Stimulated activated naive CD8-positive, alpha-beta T cell treated with anti-CD3 and anti-CD28 coated beads, Interleukin-15, amount 100 ng/mL, for 72 hours (primary cell): Measurements from ENCODE around the gene CENPU.

Source experiments
- ATAC-seq: fragments of 150-1000 bp; cut with Tn5 transposase; 2 replicates; pipeline ENCODE4 v1.10.0; 2021; ENCODE audit warnings: mild to moderate bottlenecking, moderate library complexity
- DNase-seq, 2 donors: peaks; one replicate each; pipeline ENCODE4 v3.0.0; 2021 to 2022
- H3K27ac Mint-ChIP-seq, 2 donors: one replicate each; pipeline ENCODE4 v1.8.0; 2022; ENCODE audit warnings: mild to moderate bottlenecking in 2 of 2, mixed read lengths in 2 of 2, moderate library complexity in 2 of 2
- H3K27me3 Mint-ChIP-seq: one replicate; pipeline ENCODE4 v1.8.0; 2022; ENCODE audit warnings: mixed read lengths
- H3K4me1 Mint-ChIP-seq: one replicate; pipeline ENCODE4 v1.8.0; 2022; ENCODE audit warnings: mild to moderate bottlenecking, mixed read lengths
- H3K4me3 Mint-ChIP-seq, 2 donors: one replicate each; pipeline ENCODE4 v1.8.0; 2022; ENCODE audit warnings: mild to moderate bottlenecking in 2 of 2, mixed read lengths in 2 of 2, moderate library complexity in 1 of 2
- H3K9me3 Mint-ChIP-seq, 2 donors: one replicate each; pipeline ENCODE4 v1.8.0; 2022; ENCODE audit warnings: mixed read lengths in 2 of 2

The CENPU gene

DNA sequence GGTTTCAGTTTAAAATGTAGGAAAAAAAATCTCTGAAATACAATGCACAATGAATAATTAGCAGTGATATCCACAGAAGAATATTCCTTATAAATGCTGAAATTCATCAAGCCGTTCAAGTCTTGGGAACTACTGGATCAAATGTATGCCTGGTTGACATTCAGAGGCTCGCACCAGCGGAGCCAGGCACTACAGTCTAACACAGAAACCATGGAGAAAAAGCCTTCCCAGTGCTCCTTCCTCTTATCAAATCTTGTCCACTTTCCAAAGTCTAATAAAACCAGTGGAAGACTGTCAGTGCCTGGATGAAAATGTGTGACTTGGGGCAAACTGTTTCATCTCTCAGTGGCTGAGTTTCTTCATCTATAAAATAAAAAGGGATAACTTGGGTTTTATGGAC lies 35.9 kb downstream of the CENPU start:
- Mint-ChIP-seq H3K4me3 (no peak overlapping the region), H3K27me3 (no peaks in the 10 kb centered on the region), H3K4me1 (no peaks in the 10 kb centered on the region), H3K27ac (no peak overlapping the region), H3K9me3 (no peaks in the 10 kb centered on the region)
- ATAC-seq (no peak), DNase-seq (no peak)

DNA sequence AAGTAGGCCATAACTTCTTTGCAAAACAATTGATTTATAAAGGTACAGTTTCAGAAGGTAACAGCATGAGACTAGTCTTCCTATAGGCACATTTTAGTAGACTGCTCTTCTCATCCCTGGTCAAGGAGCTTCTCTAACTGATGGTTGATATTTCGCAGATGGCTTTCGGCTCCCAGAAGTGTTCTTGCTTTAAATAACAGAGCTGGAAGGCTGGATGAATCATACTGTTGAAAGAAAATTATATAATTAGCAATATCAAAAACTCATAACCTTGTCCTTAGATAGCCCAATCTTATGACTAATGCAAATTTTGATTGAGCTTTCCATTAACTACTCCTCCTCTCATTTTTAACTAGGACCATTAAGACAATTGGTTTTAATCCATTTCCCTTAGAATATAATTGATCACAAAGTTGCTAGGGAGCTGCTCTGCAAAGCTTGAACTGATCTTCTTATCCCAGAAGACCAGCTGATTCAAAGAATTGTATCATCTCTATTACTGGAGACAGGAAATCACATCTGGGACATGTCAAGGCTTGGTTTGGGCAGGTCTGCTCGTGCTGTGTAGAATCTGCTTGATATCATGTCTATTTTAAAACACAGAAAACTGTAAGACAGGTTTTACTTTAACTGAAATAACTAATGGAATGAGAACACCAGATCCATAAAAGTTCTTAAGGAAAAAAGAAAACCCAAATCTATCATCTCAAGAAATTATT lies 38.6 kb downstream of the CENPU start:
- H3K27me3 Mint-ChIP-seq = no peaks in the 10 kb centered on the region
- no peak overlapping the region for H3K4me3 Mint-ChIP-seq
- no peaks in the 10 kb centered on the region for H3K9me3 Mint-ChIP-seq
- H3K27ac Mint-ChIP-seq = peak overlapping the region in 1 of 2 donors; percentile 54
- no peak for DNase-seq
- ATAC-seq = no peak
- no peaks in the 10 kb centered on the region for H3K4me1 Mint-ChIP-seq

DNA sequence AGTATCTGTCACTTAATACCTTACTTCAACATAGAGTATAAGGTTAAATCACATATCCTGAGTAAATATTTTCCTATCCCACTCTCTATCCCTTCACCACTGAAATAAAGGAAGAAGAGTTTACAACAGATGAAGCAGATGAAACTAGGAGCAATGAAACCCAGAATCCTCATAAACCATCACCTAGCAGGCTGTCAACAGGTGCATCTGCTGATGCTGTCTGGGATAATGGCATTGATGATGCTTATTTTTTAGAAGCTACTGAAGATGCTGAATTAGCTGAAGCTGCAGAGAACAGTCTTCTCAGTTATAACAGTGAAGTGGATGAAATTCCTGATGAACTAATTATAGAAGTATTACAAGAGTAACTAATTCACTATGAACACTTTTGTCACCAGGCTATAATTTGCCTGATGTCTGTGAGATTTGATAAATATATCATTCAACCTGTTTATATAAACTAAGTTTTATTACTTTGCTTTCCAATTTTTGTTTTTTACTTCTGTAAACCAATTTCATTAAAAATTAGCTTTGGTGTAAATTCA lies 39.4 kb downstream of the CENPU start:
- Mint-ChIP-seq H3K27me3 (no peaks in the 10 kb centered on the region), H3K4me3 (no peak overlapping the region), H3K4me1 (no peaks in the 10 kb centered on the region), H3K27ac (peak overlapping the region in 1 of 2 donors; percentile 27), H3K9me3 (no peaks in the 10 kb centered on the region)
- ATAC-seq (no peak), DNase-seq (no peak)

DNA sequence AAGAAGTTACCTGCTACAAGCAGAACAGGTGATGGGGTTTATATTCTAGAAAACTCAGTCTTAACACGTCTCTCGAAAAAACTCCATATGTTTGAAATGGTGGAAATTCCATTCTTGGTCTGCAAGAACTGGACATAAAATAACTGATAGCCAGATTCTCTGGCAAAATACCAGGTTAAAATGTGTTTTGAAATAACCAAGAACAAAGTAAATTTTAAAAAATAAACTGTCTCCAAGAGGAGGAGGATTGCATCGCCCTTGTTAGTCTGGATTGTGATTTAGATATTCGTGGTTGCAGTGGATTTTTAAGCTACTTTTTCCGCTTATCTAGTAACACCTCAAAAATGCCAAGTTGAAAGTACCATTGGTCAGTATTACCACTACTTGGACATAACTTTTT lies 40.8 kb downstream of the CENPU start:
- H3K4me1 Mint-ChIP-seq = no peaks in the 10 kb centered on the region
- H3K9me3 Mint-ChIP-seq = no peaks in the 10 kb centered on the region
- ATAC-seq = no peak
- no peak overlapping the region for H3K4me3 Mint-ChIP-seq
- H3K27me3 Mint-ChIP-seq = no peaks in the 10 kb centered on the region
- DNase-seq = no peak
- H3K27ac Mint-ChIP-seq = peak overlapping the region in 1 of 2 donors; percentile 78

DNA sequence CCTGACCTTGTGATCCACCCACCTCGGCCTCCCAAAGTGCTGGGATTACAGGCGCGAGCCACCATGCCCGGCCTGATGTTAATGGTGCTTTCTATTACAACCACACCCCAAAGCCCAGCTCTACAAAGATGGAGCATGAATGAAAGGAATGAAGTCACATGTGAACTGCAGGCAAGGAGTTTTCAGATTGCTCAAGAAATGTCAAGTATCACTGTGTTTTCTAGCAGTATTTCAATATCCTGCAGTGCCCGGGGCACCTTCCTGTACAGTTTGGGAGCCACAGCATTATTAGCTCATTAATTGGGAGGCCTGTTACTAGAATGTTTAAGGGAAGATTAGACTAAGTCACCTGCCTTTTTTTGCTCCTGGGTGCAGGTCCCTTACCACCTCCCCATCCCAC lies 44.2 kb downstream of the CENPU start:
- Mint-ChIP-seq H3K4me3 (no peak overlapping the region), H3K9me3 (no peaks in the 10 kb centered on the region), H3K27ac (peak overlapping the region in 1 of 2 donors; percentile 59), H3K4me1 (no peaks in the 10 kb centered on the region), H3K27me3 (no peaks in the 10 kb centered on the region)
- DNase-seq (no peak), ATAC-seq (no peak)

DNA sequence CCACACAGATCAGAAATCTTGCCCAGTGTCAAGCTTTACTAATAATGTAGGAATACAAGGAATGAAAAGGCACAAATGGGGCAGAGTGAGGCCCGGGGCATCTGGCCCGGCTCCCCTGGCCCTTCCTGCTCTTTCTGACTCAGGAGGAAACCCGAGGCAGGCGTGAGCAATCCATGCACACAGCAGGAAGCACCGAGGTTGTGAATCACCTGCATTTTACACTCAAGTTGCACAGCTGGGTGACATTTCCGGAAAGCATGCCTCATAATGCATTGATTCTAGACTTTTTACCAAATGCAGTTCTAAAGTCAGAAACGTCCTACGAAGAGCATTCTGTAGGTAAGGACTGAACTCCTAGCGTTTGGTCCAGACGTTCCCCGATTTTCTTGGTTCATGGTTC lies 45.4 kb downstream of the CENPU start:
- Mint-ChIP-seq H3K4me1 (no peaks in the 10 kb centered on the region), H3K9me3 (no peaks in the 10 kb centered on the region), H3K27me3 (no peaks in the 10 kb centered on the region), H3K4me3 (no peak overlapping the region), H3K27ac (no peak overlapping the region)
- peak; percentile 64 for ATAC-seq
- no peak for DNase-seq

DNA sequence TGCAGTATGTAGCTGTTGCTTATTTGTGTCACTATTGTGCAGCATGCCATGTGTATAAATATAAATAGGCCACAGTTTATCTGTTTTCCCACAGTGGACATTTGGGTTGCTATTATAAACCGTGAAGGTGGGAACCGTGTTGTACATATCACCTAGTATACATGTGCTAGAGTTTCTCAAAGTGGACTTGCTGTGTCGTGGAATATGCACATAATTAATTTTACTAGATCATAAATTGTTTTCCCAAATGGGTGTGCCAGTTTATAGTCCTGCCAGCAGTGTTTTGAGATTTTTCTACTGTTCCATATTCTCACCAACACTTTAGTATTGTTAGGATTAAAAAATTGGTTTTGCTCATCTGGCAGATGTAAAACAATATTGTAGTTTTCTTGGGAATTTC lies 45.9 kb downstream of the CENPU start:
- Mint-ChIP-seq H3K9me3 (no peaks in the 10 kb centered on the region), H3K27ac (no peak overlapping the region), H3K27me3 (no peaks in the 10 kb centered on the region), H3K4me1 (no peaks in the 10 kb centered on the region), H3K4me3 (no peak overlapping the region)
- ATAC-seq (no peak), DNase-seq (no peak)

DNA sequence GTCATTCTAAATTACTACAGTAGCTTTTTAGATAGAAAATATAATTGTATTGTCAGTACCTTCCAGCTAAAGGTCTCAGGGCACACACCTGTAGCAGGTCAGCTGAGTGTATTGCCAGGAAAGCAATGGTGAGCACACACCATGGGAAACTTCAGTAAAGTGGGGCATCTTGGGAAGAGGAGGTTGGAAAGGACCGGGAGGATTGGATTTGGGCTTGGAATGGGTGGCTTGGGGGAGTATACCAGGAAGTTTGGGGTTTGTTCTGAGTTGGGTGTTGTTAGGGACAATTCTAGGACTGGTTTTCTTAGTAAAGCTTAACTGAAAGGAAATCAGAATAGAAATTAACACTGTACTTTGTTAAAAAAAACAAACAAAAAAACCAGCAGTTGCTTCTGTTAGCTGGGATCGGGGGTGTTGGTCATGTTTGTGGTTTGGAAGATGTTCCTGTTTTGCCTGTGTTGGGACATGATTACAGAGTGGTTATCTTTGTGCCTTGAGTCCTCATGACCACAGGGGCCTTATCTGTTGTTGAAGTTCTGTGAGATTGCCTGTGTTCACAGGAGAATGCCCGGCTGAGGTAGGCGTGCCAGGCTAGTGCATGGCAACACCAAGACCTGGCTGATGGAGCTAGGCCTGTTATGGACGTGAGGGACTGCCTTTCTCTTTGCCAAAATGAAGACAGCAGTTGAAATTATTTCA lies 49.3 kb downstream of the CENPU start:
- ATAC-seq (no peak), DNase-seq (no peak)
- no peaks in the 10 kb centered on the region for H3K4me1 Mint-ChIP-seq
- no peaks in the 10 kb centered on the region for H3K9me3 Mint-ChIP-seq
- H3K4me3 Mint-ChIP-seq = no peak overlapping the region
- no peaks in the 10 kb centered on the region for H3K27me3 Mint-ChIP-seq
- H3K27ac Mint-ChIP-seq = peak overlapping the region in 1 of 2 donors; percentile 35

DNA sequence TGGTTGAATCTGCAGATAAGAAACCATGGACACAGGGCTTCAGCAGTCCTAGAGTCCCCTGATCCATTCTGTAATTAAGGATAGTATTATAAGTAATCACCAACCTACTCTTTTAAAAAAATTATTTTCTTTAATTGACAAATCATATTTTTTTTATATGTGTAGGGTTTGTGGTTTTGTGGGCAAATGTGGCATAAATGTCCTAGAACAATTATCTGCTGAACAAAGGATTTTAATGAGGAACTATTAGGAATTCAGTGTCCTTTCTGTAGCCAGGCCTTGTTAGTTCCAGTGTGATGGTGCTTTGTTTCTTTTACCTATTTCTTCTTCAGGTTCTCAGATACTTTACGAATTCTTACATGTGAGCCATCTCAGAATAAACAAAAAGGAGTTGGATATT lies 52.0 kb downstream of the CENPU start:
- H3K4me1 Mint-ChIP-seq = no peaks in the 10 kb centered on the region

DNA sequence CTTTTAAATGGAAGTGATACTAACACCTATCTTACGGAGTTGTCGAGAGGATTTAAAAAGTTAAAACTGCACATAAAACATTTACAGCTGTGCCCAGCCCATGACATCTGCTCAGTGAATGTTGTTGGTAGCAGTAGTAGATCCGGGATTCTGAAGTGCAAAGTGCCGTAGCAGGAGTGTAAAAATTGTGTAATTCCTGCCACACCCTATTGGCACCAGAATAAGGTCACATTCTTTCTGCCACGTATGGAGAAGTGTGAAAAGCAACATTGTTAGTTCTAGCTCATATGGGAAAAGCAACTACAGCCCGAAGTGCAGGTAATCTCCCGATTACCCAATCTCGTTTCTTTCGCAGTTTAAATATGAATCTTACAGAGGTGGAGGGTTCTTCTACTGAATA lies 53.2 kb downstream of the CENPU start:
- no peaks in the 10 kb centered on the region for H3K4me1 Mint-ChIP-seq
- H3K27ac Mint-ChIP-seq = no peak overlapping the region
- no peak for ATAC-seq
- no peaks in the 10 kb centered on the region for H3K27me3 Mint-ChIP-seq
- H3K4me3 Mint-ChIP-seq = no peak overlapping the region
- no peak for DNase-seq
- H3K9me3 Mint-ChIP-seq = no peaks in the 10 kb centered on the region

More for the DNA sequence above, 52.0 kb downstream of the CENPU start:
- ATAC-seq = no peak
- no peaks in the 10 kb centered on the region for H3K9me3 Mint-ChIP-seq
- H3K27me3 Mint-ChIP-seq = no peaks in the 10 kb centered on the region
- H3K4me3 Mint-ChIP-seq = no peak overlapping the region
- H3K27ac Mint-ChIP-seq = no peak overlapping the region
- DNase-seq = no peak

DNA sequence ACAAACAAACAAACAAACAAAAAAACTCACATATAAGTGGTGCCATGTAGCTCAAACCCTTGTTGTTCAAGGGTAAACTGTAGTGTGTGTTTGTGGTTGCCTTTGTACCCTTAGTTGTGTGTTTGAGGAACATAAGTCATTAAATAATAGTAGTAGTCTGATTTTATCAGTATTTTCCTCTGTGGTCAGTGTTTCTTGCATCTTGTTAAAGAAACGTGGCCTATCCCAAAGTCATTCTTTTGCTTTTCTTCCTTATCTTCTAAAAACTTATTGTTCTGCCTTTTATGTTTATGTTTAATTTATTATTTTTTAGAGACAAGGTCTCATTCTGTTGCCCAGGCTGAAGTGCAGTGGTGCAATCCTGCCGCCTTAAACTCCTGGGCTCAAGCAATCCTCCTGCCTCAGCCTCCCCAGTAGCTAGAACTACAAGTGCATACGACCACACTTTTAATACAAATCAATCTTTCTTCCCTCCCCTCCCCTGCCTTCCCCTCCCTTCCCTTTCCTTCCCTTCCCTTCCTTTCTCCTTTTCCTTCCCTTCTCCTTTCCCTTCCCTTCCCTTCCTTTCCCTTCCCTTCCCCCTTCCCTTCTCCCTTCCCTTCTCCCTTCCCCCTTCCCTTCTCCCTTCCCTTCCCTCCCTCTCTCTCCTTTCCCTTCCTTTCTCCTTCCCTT lies 57.9 kb downstream of the CENPU start:
- Mint-ChIP-seq H3K4me3 (no peak overlapping the region), H3K27ac (no peak overlapping the region), H3K4me1 (no peaks in the 10 kb centered on the region), H3K9me3 (no peaks in the 10 kb centered on the region), H3K27me3 (no peaks in the 10 kb centered on the region)
- ATAC-seq (no peak), DNase-seq (no peak)

DNA sequence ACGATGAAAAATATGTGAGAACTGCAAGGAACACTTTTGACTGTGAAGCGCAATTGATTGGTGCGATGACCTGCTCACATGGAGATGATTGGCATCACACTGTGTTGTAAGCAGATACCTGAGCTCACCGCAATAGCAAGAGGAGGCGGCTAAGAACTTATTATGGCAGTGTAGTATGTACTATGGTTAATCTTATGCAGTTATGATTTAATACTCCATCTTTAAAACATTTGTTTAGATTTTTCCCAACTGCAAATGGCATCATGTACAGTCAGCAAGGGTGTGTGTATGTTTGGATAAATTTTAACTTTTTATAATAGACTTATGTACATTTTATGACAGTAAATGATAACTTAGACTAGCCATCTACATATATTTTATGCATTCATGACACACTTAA lies 58.9 kb downstream of the CENPU start:
- H3K4me1 Mint-ChIP-seq = no peaks in the 10 kb centered on the region
- H3K27ac Mint-ChIP-seq = no peak overlapping the region
- DNase-seq (no peak), ATAC-seq (no peak)
- no peaks in the 10 kb centered on the region for H3K27me3 Mint-ChIP-seq
- no peak overlapping the region for H3K4me3 Mint-ChIP-seq
- no peaks in the 10 kb centered on the region for H3K9me3 Mint-ChIP-seq

DNA sequence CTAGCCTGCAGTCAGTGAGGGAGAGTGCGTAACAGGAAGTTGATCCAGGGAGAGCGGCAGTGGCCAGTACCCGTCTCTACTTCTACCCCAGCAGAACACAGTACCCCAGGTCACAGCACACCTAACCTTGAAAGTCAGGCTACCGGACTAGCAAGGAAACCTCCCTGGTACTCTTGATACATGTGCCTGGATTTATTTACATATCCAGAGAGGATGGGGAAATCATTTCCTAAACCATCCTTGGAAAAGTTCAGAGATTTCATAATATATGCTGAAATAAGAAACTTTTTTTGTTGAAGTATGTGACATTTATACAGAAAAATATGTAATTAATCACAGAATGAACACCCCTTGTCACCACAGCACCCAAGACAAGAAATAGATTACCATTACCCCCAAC lies 59.9 kb downstream of the CENPU start:
- no peak overlapping the region for H3K27ac Mint-ChIP-seq

DNA sequence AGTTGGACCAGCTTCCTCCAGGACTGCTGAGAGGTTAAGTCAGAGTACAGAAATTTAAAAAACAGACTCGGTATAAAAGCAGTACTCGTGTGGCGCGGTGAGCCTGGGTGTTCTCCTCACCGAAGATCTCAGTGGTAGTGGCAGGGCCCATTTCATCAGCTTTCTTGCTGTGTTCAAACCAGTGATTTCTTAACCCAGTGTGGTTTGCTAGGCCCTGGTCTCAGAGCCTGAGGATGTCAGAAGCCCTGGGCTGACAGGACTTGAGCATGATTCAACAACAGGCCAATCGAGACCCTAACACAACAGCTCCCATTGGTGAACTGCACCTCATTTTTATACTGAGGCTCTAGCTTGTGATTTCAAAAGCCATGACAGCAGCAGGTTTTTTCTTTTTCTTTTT lies 61.2 kb downstream of the CENPU start:
- DNase-seq (no peak), ATAC-seq (no peak)

More for the DNA sequence above, 59.9 kb downstream of the CENPU start:
- DNase-seq (no peak), ATAC-seq (no peak)
- H3K27me3 Mint-ChIP-seq = no peaks in the 10 kb centered on the region
- H3K9me3 Mint-ChIP-seq = no peaks in the 10 kb centered on the region
- no peak overlapping the region for H3K4me3 Mint-ChIP-seq
- peaks cover 3% of the 10 kb centered on the region for H3K4me1 Mint-ChIP-seq

DNA sequence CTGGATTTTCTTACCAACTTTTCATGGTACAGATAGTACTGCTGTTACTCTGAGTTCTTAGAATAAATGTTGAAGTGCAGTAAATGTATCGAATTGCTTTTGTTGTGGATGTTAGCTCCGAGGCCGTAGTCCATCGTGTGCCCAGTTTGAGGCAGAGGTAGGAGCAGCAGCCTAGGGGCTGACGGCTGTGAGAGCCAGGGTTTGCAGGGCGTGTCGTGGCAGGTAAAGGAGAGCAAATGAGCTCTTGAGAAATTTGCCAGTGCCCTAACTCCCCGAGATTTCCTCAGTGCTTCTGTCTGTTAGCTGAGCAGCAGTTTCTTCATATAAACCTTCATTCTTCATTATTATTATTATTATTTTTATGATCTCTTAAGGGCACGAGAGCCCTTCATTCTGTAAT lies 62.8 kb downstream of the CENPU start:
- ATAC-seq (no peak), DNase-seq (no peak)
- no peak overlapping the region for H3K27ac Mint-ChIP-seq

More for the DNA sequence above, 61.2 kb downstream of the CENPU start:
- Mint-ChIP-seq H3K4me1 (peaks cover 16% of the 10 kb centered on the region), H3K27me3 (no peaks in the 10 kb centered on the region), H3K9me3 (no peaks in the 10 kb centered on the region), H3K27ac (peak overlapping the region in 1 of 2 donors; percentile 81), H3K4me3 (no peak overlapping the region)

DNA sequence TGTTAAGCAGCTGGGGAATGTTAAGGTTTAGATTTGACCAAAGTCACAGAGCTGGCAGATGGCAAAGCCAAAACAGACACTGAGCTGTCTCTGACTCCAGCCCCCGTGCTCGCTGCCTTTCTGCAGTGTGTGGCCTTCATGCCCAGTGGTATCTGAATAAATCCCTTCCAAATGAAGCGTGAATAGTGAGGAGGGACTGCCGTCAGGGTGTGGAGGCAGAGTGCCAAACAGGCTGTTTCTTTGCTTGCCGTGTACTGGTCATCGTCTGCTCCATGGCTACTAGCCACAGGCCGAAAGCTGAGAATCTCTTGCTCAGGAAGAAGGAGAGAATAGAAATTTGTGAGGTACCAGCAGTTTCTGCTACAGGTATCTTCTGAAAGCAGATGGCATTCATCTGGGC lies 64.6 kb downstream of the CENPU start:
- ATAC-seq (no peak), DNase-seq (no peak)
- H3K27ac Mint-ChIP-seq = peak overlapping the region in 1 of 2 donors; percentile 77
- no peaks in the 10 kb centered on the region for H3K9me3 Mint-ChIP-seq
- no peaks in the 10 kb centered on the region for H3K27me3 Mint-ChIP-seq
- H3K4me1 Mint-ChIP-seq = peaks cover 18% of the 10 kb centered on the region
- H3K4me3 Mint-ChIP-seq = no peak overlapping the region

More for the DNA sequence above, 62.8 kb downstream of the CENPU start:
- H3K4me3 Mint-ChIP-seq = no peak overlapping the region
- no peaks in the 10 kb centered on the region for H3K27me3 Mint-ChIP-seq
- H3K9me3 Mint-ChIP-seq = no peaks in the 10 kb centered on the region
- peaks cover 18% of the 10 kb centered on the region for H3K4me1 Mint-ChIP-seq
